HL-60 (cell line): ENCODE data around the gene FALEC.

ENCODE experiments used
- DNase-seq, 2 experiments: peaks; one replicate each; pipeline ENCODE4 v3.0.0-alpha.2; 2010 to 2020; ENCODE audit warnings: low read depth in 1 of 2, low spot score in 1 of 2
- H3K27ac ChIP-seq: fragments of 250-450 bp; sonication (Bioruptor Pico); replicated peaks from 2 replicates; pipeline ENCODE4 v1.5.1; 2020; ENCODE audit warnings: mild to moderate bottlenecking, moderate library complexity
- H3K27me3 ChIP-seq: fragments of 250-450 bp; sonication (Bioruptor Pico); 2 replicates; pipeline ENCODE4 v1.5.1; 2021; ENCODE audit warnings: mild to moderate bottlenecking, moderate library complexity; ENCODE audit not compliant: insufficient read depth, poor library complexity, severe bottlenecking
- H3K4me3 ChIP-seq: replicated peaks from 2 replicates; pipeline ENCODE4 v1.5.1; 2011; ENCODE audit warnings: mild to moderate bottlenecking, control low read depth, low read length; ENCODE audit not compliant: insufficient read depth
- CTCF ChIP-seq: IDR thresholded peaks from one replicate; pipeline ENCODE4 v1.5.1; 2011; ENCODE audit warnings: low read length, control low read depth, inconsistent platforms; ENCODE audit not compliant: insufficient read depth
- GABPA ChIP-seq: IDR thresholded peaks from 2 replicates; pipeline ENCODE4 v1.6.1; 2012; ENCODE audit warnings: low read depth
- POLR2AphosphoS5 ChIP-seq: IDR thresholded peaks from 2 replicates; pipeline ENCODE4 v1.6.1; 2012; ENCODE audit warnings: low read depth
- SPI1 ChIP-seq: IDR thresholded peaks from 2 replicates; pipeline ENCODE4 v1.6.1; 2012; ENCODE audit warnings: low read depth, mild to moderate bottlenecking, borderline replicate concordance
- TF ChIP-seq, protein P1 (sequence below): IDR thresholded peaks from 2 replicates; pipeline ENCODE4 v1.6.1; 2012; ENCODE audit warnings: low read depth; ENCODE audit not compliant: insufficient replicate concordance

FALEC gene

DNA sequence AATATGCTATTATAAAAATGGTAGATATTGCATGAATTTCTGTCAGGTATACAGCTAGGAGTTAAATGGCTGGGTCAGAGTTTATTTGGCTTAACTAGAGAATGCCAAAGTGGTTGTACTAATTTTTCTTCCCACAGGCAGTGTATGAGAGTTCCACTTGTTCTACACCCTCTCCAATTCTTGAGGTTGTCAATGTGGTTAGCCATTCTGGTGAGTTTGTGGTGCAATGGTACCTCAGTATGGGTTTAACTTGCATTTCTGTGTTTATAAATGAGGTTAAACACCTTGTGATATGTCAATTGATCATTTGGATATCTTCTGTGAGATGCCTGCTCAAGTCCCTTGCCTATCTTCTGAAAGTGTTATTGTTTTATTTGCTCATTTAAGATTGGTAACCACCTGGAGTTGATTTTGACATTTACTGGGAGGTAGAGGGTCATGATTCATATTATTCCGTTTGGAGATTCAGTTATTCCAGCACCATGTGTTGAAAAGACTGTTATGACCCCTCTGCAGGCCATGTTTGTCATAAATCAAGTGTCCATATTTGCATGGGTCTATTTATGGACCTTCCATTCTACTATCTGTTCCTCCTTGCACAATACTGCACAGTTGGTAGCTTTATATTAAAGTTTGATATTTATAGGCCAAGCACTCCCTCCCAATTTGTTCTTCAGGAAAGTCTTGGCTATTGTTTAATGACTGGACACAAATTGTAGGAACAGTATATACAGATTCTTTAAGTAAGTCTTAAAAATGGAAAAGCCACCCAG lies 5.8 kb downstream of the FALEC start:
- no peak overlapping the region for H3K27ac ChIP-seq
- TF ChIP-seq SPI1: no peak
- TF ChIP-seq POLR2AphosphoS5: no peak
- no peak for TF ChIP-seq GABPA
- H3K4me3 ChIP-seq: no peak overlapping the region
- DNase-seq: no peak
- H3K27me3 ChIP-seq: no peaks in the 10 kb centered on the region

DNA sequence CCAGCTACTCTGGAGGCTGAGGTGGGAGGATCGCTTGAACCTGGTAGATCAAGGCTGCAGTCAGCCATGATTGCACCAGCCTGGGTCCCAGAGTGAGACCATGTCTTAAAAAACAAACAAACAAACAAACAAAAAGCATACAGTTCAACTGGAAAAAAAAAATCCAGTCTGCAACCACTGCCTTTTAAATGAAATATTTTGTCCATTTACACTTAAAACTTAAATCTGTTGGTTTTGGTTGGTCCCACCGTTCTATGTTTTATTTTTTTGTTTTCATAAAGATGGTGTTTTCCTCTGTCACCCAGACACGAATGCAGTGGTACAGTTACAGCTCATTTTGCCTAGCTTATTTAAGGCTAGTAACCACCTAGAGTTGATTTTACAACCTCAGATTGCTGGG lies 9.8 kb downstream of the FALEC start:
- no peaks in the 10 kb centered on the region for H3K27me3 ChIP-seq
- DNase-seq: no peak
- H3K27ac ChIP-seq: no peak overlapping the region
- no peak overlapping the region for H3K4me3 ChIP-seq
- TF ChIP-seq GABPA (no peak), POLR2AphosphoS5 (no peak), CTCF (no peak), SPI1 (no peak)
- TF ChIP-seq, protein P1, sequence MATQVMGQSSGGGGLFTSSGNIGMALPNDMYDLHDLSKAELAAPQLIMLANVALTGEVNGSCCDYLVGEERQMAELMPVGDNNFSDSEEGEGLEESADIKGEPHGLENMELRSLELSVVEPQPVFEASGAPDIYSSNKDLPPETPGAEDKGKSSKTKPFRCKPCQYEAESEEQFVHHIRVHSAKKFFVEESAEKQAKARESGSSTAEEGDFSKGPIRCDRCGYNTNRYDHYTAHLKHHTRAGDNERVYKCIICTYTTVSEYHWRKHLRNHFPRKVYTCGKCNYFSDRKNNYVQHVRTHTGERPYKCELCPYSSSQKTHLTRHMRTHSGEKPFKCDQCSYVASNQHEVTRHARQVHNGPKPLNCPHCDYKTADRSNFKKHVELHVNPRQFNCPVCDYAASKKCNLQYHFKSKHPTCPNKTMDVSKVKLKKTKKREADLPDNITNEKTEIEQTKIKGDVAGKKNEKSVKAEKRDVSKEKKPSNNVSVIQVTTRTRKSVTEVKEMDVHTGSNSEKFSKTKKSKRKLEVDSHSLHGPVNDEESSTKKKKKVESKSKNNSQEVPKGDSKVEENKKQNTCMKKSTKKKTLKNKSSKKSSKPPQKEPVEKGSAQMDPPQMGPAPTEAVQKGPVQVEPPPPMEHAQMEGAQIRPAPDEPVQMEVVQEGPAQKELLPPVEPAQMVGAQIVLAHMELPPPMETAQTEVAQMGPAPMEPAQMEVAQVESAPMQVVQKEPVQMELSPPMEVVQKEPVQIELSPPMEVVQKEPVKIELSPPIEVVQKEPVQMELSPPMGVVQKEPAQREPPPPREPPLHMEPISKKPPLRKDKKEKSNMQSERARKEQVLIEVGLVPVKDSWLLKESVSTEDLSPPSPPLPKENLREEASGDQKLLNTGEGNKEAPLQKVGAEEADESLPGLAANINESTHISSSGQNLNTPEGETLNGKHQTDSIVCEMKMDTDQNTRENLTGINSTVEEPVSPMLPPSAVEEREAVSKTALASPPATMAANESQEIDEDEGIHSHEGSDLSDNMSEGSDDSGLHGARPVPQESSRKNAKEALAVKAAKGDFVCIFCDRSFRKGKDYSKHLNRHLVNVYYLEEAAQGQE: no peak

GRCh38 chr1:150528196-150528595 lies 12.6 kb downstream of the FALEC start:
- Histone ChIP-seq H3K27ac (no peak overlapping the region), H3K4me3 (no peak overlapping the region), H3K27me3 (no peaks in the 10 kb centered on the region)
- DNase-seq: no peak
- TF ChIP-seq, protein P1: no peak
- TF ChIP-seq SPI1: no peak
- TF ChIP-seq CTCF: no peak

DNA sequence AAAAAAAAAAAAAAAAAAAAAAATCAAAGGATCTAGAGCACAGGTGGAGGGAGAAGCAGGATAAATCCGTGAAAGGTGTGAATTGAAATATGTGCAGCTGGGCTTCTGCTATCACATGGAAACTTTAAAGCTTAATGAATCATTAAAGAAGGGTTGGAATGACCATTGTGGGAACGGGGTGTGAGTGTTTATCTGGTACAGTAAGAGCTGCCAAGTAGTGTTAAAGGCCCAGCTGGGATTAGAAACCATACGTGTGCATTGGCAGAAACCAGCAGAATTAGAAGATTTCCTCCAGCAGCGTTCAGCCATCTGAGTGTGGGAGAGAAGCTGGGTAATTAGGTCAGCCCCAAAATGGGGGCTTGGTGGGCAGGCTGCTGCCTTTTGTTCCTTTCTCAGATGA lies 13.5 kb downstream of the FALEC start:
- no peak for TF ChIP-seq CTCF
- TF ChIP-seq, protein P1: no peak
- TF ChIP-seq GABPA: no peak
- no peak for TF ChIP-seq SPI1
- Histone ChIP-seq H3K4me3 (no peak overlapping the region), H3K27ac (no peak overlapping the region), H3K27me3 (no peaks in the 10 kb centered on the region)
- DNase-seq: no peak
